Measurements from ENCODE around the gene RSRC2. TPM values are rescaled to one million over a fixed set of nuclear protein-coding genes. Genes with fewer than 3 reads are reported as not detected.

RSRC2 gene
- total RNA-seq, 1 experiment from 2014 or later: 106 TPM

DNA sequence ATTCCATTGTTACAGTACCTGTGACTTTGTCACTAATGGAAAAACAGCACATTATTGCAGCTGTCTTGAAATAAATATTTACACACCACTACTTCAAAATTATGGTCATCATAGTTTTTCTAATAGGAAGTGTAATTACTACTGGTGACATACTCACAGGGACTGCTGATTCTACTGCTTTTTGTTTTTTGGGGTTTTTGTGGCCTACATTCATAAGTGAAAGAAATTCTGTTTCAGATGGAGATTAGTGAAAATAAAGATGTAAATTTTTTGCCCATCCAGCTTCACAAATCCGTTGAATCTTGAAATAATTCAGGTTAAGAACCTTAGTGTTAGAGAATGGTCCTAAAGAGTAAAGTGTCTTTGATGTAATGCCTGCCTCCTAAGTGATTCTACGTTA, 17.8 kb upstream of the RSRC2 start:
- H3K27me3 ChIP-seq (replicated peaks; ENCODE audit: insufficient read depth, low read depth, low read length, poor library complexity): no peaks in the 10 kb centered on the region
- DNase-seq (ENCODE audit: low spot score): no peak
- ChIA-PET CTCF (no interaction called here), POLR2A (ENCODE audit: low non-redundant PET) (no interaction called here)
- TF ChIP-seq, protein P1, sequence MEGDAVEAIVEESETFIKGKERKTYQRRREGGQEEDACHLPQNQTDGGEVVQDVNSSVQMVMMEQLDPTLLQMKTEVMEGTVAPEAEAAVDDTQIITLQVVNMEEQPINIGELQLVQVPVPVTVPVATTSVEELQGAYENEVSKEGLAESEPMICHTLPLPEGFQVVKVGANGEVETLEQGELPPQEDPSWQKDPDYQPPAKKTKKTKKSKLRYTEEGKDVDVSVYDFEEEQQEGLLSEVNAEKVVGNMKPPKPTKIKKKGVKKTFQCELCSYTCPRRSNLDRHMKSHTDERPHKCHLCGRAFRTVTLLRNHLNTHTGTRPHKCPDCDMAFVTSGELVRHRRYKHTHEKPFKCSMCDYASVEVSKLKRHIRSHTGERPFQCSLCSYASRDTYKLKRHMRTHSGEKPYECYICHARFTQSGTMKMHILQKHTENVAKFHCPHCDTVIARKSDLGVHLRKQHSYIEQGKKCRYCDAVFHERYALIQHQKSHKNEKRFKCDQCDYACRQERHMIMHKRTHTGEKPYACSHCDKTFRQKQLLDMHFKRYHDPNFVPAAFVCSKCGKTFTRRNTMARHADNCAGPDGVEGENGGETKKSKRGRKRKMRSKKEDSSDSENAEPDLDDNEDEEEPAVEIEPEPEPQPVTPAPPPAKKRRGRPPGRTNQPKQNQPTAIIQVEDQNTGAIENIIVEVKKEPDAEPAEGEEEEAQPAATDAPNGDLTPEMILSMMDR (conservative IDR thresholded peaks at IDR 0.05; ENCODE audit: low read depth, low read length): no peak
- TF ChIP-seq EZH2 (IDR thresholded peaks at IDR 0.05; ENCODE audit: borderline replicate concordance, low read depth, low read length, poor library complexity, severe bottlenecking): no peak
- no peaks in the 10 kb centered on the region for H3K9me3 ChIP-seq (ENCODE audit: low read depth, low read length, poor library complexity, severe bottlenecking)
- BruUV-seq (replicated peaks): no TSS peak
- no peak overlapping the region for H3K4me3 ChIP-seq (ENCODE audit: low read depth, low read length, poor library complexity, severe bottlenecking)
- intact Hi-C loops (cut with micrococcal nuclease; ENCODE audit: unreplicated experiment): no loop called here
- H3K27ac ChIP-seq (ENCODE audit: low read depth, low read length, poor library complexity, severe bottlenecking): no peak overlapping the region
- peaks cover 69% of the 10 kb centered on the region for H3K36me3 ChIP-seq (ENCODE audit: insufficient read depth, low read length, poor library complexity, severe bottlenecking)
- H3K4me1 ChIP-seq (ENCODE audit: insufficient read depth, low read length, poor library complexity, severe bottlenecking): no peaks in the 10 kb centered on the region

DNA sequence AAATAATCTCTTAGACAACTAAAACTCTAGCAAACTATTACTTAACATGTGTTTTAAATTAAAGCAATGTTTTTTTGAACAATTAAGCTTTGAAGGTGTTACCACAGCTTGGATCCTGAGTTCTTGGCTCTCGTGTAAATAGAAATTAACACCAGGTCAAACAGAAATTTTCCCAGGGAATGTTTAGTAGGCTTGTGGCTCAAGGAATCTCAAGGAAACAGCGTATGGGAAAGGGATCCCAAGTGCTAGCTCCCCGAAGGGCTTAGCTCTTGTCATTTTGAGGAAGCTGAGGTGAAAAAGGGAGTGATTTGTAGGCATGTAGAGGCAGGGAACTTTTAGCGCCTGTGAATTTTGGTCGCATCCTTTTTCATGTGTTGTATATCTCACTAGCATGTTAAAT, 11.8 kb upstream of the RSRC2 start:
- Histone ChIP-seq H3K4me1 (ENCODE audit: insufficient read depth, low read length, poor library complexity, severe bottlenecking) (no peaks in the 10 kb centered on the region), H3K27ac (ENCODE audit: low read depth, low read length, poor library complexity, severe bottlenecking) (no peak overlapping the region), H3K36me3 (ENCODE audit: insufficient read depth, low read length, poor library complexity, severe bottlenecking) (peaks cover 67% of the 10 kb centered on the region), H3K9me3 (ENCODE audit: low read depth, low read length, poor library complexity, severe bottlenecking) (no peaks in the 10 kb centered on the region), H3K27me3 (replicated peaks; ENCODE audit: insufficient read depth, low read depth, low read length, poor library complexity) (no peaks in the 10 kb centered on the region), H3K4me3 (ENCODE audit: low read depth, low read length, poor library complexity, severe bottlenecking) (no peak overlapping the region)
- ChIA-PET CTCF (interaction anchor here (0.5 kb wide), 1 partner anchor 27 kb away, joined by 3 read pairs; no protein-coding TSS in a partner anchor), POLR2A (ENCODE audit: low non-redundant PET) (no interaction called here)
- intact Hi-C loops (cut with micrococcal nuclease; ENCODE audit: unreplicated experiment): no loop called here
- no TSS peak for BruUV-seq (replicated peaks)
- no peak for TF ChIP-seq EZH2 (IDR thresholded peaks at IDR 0.05; ENCODE audit: borderline replicate concordance, low read depth, low read length, poor library complexity, severe bottlenecking)
- no peak for DNase-seq (ENCODE audit: low spot score)

DNA sequence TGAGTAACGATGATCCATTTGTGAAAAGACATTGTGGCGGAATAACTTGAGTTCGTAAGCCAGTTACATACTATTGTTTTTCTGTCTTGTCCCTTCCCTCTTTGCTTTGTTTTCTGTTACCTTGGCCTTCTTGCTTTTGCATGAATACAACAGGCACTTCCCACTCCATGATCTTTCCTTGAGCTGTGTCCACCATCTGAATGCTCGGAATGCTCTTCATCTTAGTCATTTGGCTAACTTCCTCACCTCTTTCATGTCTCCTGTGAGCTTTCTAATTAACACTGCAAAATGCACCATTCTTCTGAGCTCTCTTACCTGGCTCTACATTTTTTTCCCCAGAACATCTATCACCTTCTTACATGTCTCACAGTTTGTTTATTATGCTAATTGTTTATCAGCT, 10.3 kb upstream of the RSRC2 start:
- Histone ChIP-seq H3K27ac (ENCODE audit: low read depth, low read length, poor library complexity, severe bottlenecking) (no peak overlapping the region), H3K9me3 (ENCODE audit: low read depth, low read length, poor library complexity, severe bottlenecking) (no peaks in the 10 kb centered on the region), H3K36me3 (ENCODE audit: insufficient read depth, low read length, poor library complexity, severe bottlenecking) (peaks cover 62% of the 10 kb centered on the region), H3K27me3 (replicated peaks; ENCODE audit: insufficient read depth, low read depth, low read length, poor library complexity) (no peaks in the 10 kb centered on the region), H3K4me1 (ENCODE audit: insufficient read depth, low read length, poor library complexity, severe bottlenecking) (no peaks in the 10 kb centered on the region), H3K4me3 (ENCODE audit: low read depth, low read length, poor library complexity, severe bottlenecking) (no peak overlapping the region)
- DNase-seq (ENCODE audit: low spot score): no peak
- CTCF ChIA-PET: no interaction called here
- POLR2A ChIA-PET (ENCODE audit: low non-redundant PET): no interaction called here
- no TSS peak for BruUV-seq (replicated peaks)
- TF ChIP-seq EZH2 (IDR thresholded peaks at IDR 0.05; ENCODE audit: borderline replicate concordance, low read depth, low read length, poor library complexity, severe bottlenecking): no peak
- TF ChIP-seq, protein P1 (conservative IDR thresholded peaks at IDR 0.05; ENCODE audit: low read depth, low read length): no peak
- intact Hi-C loops (cut with micrococcal nuclease; ENCODE audit: unreplicated experiment): no loop called here

DNA sequence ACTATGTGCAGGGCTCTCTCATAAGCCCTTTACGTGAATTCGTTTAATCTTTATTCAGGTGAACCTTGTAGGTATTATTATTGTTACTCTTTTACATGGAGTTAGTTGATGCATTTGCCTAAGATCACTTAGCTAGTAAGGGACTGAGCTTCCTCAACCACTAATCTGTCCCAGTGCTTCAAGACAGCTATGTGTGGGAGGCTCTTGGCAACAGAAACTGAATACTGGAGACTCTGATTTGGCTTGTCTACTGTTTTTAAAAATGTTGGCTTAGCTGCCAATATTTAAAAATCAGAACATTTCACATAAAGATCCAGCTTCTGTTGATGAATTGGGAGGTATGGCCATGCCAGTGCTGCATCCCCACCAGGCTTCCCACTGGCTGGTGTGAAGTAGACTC, 7.1 kb upstream of the RSRC2 start:
- BruUV-seq (replicated peaks): no TSS peak
- no peak overlapping the region for H3K27ac ChIP-seq (ENCODE audit: low read depth, low read length, poor library complexity, severe bottlenecking)
- no peak overlapping the region for H3K4me3 ChIP-seq (ENCODE audit: low read depth, low read length, poor library complexity, severe bottlenecking)
- CTCF ChIA-PET: no interaction called here
- H3K27me3 ChIP-seq (replicated peaks; ENCODE audit: insufficient read depth, low read depth, low read length, poor library complexity): no peaks in the 10 kb centered on the region
- POLR2A ChIA-PET (ENCODE audit: low non-redundant PET): no interaction called here
- intact Hi-C loops (cut with micrococcal nuclease; ENCODE audit: unreplicated experiment): no loop called here
- no peak for DNase-seq (ENCODE audit: low spot score)
- H3K9me3 ChIP-seq (ENCODE audit: low read depth, low read length, poor library complexity, severe bottlenecking): no peaks in the 10 kb centered on the region
- TF ChIP-seq EZH2 (IDR thresholded peaks at IDR 0.05; ENCODE audit: borderline replicate concordance, low read depth, low read length, poor library complexity, severe bottlenecking): no peak
- TF ChIP-seq, protein P1 (conservative IDR thresholded peaks at IDR 0.05; ENCODE audit: low read depth, low read length): no peak
- H3K36me3 ChIP-seq (ENCODE audit: insufficient read depth, low read length, poor library complexity, severe bottlenecking): peaks cover 72% of the 10 kb centered on the region
- no peaks in the 10 kb centered on the region for H3K4me1 ChIP-seq (ENCODE audit: insufficient read depth, low read length, poor library complexity, severe bottlenecking)
